ENCODE data around the gene CKAP4.

GRCh38 chr12:106267535-106267934 is 19.7 kb upstream of the CKAP4 start:
- TF ChIP-seq EZH2 (IDR thresholded peaks at IDR 0.05) (no peak), POLR2AphosphoS5 (IDR thresholded peaks at IDR 0.05; ENCODE audit: borderline replicate concordance, low read depth, low read length) (no peak)
